HG02759 (cell line): ENCODE results near the gene DCBLD2.
"Not testable (repeated sequence)": the region's sequence is repeated elsewhere in the genome, so short reads cannot be mapped to it uniquely, and the experiment has no call there.

ENCODE experiments used
- ATAC-seq: cut with Tn5 transposase; IDR thresholded peaks from one replicate; pipeline ENCODE4 v1.9.1; 2021; ENCODE audit warnings: mild to moderate bottlenecking, moderate library complexity; ENCODE audit not compliant: unreplicated experiment

DCBLD2 gene

DNA sequence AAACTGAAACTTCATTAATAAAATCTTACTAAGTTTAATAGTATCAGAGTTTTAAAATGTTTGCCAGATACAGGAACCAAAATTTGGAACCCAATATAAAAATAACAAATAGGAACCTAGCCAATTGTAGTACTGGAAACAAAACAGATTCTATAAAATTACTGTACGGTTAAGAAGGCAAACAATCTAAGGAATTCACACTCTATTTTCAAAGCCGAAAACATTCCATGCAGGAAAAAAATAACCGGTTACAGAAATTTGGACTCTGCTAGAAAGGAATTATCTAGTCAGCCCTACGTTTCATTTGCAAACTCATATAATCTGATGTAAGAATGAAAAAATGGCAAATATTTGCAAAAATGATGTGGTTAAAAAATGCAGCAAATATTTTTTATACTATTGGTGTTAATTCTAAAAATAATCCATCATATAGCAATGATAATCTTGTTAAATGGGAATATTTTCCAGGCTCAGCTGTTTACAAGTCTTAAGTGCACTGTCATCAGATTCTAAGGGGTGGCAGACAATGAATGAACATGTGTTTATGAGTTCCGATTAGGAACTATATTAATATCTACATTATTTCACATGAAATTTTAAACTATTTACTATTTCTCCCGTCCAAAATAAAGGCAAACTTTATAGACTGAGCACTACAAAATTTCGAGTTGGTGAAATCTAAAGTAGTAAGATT lies 58.1 kb downstream of the DCBLD2 start:
- no peak for ATAC-seq

DNA sequence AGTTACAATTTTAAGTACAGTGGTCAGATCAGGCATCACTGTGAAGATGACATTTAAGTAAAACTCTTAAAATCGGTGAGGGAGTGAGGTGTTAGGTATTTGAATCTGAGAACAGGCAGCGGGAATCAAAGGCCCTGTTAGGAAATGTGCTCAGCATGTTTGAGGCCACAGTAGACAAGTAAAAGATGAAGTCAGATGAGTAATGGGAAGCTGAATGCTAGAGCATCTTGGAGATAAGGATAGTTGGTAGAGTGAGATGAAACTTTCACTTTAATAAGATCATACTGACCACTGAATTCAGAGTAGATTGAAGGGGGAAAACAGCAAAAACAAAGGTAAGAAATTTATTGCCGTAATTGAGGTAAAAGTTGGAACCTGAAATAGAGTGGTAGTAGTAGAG lies 61.6 kb downstream of the DCBLD2 start:
- ATAC-seq = no peak

DNA sequence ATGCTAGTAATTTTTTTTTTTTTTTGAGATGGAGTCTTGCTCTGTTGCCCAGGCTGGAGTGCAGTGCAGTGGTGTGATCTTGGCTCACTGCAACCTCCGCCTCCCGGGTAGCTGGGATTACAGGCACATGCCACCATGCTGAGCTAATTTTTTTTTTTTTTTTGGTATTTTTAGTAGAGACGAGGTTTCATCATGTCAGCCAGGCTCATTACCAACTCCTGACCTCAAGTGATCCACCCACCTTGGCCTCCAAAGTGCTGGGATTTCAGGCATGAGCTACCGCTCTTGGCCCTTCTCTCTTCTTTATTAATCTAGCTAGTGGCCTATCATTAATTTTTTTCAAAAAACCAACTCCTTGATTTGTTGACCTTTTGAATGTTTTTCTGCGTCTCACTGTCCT lies 70.4 kb downstream of the DCBLD2 start:
- ATAC-seq = not testable (repeated sequence)

DNA sequence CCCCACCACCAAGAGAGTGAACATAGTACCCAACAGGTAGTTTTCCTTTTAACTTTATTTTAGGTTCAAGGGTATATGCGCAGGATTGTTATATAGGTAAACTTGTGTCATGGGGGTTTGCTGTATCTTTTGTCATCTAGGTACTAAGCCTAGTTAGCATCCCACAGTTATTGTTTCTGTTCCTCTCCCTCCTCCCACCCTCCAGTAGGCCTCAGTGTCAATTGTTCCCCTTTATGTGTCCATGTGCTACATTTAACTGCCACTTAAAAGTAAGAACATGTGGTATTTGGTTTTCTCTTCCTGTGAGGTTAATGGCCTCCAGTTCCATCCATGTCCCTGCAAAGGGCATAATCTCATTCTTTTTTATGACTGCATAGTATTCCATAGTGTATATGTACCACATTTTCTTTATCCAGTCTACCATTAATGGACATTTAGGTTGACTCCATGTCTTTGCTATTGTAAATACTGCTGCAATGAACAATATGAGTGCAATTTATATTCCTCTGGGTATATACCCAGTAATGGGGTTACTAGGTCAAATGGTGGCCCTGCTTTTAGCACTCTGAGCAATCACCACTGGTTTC lies 72.2 kb downstream of the DCBLD2 start:
- ATAC-seq = no peak

GRCh38 chr3:98827221-98827920 lies 74.1 kb downstream of the DCBLD2 start:
- ATAC-seq = no peak

DNA sequence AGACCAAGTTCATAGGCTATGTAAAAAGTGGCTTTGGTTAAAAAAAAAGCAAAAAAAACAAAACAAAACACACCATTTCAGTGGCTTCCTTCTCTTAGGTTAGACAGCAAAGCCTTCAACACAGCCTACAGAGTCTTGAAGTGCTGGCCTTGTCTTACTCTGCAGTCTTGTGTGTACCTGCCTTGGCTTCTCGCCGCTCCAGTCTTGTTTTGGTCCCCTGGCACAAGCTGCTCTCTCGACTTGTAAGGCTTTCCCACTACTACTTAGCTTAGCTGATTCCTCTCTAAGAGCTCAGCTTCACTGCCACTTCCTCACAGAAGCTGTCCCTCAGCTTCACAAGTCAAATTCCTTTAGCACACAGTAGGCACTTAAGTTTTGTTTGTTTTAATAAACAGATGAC lies 75.4 kb downstream of the DCBLD2 start:
- ATAC-seq = no peak

- ATAC-seq = no peak
These were observed 77.2 kb downstream of the DCBLD2 start for GRCh38 chr3:98824256-98824655.

- no peak for ATAC-seq
These were observed 77.7 kb downstream of the DCBLD2 start for GRCh38 chr3:98823791-98824190.

DNA sequence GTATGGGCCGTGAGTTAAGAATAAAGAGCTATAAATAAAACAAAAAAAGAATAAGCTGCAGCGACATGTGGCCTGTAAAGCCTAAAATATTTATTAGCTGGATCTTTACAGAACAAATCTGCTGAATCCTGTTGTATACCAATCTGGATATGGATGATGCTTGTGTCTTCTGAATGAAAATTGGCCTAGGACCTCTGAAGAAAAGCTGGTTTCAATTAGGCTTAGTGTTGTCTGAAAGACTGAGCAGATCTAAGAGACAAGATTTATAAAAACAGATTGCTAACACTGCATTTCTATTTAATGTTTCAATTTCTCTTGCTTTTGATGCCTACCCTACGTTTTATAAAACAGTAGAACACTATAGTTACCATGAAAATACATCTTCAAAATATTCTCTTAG lies 80.4 kb downstream of the DCBLD2 start:
- ATAC-seq = no peak

DNA sequence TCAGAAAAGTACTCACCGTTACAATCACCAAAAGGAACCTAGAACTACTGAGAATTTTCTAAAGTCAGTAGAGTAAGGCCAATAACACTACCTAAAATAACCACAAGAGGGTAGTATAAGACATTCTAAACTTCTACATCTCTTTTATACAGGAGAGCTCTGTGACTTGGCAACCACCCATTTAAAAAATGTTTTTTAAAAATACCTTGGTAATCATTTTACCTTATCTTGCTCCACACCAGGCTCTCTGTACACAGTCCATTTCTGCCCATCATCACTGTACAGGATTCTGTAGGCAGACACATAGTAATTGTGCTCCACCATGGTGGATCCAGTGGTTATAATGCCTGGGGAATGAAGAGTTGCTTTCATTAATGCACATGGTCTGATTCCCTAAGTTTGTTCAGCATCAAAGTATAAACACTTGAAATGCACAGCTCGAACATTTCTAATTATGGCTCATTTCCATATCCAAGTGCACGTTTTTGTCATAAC lies 83.9 kb downstream of the DCBLD2 start:
- peak; percentile 82 for ATAC-seq

DNA sequence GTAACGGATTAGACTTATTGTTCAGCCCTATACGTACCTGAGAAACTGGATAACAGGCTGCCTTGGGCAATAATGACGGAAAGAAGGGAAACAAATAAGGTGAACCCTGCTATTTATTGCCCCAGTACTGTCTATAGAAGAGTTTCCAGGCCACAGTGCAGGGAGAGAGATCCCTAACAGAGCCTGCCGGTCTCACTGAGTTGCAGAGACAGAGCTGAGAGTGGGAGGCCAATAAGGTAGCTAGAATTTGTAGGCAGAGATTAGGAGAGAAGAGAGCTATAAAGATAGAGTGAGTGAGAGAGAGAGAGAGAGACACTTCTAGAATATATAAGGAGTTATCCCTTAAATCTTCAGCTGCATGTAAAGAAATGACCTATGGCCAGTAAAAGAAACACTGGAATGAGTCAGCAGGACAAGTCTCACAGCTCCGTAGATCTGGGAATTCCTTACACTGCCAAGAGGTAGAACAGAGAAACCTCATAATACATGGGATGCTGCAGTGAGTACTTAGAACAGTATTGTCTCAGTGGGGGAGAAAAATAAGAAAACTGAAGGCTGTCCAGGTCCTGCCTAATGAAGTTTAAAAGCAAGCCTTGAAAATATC lies 86.6 kb downstream of the DCBLD2 start:
- ATAC-seq = no peak

GRCh38 chr3:98812851-98813374 lies 88.6 kb downstream of the DCBLD2 start:
- peak; percentile 50 for ATAC-seq

DNA sequence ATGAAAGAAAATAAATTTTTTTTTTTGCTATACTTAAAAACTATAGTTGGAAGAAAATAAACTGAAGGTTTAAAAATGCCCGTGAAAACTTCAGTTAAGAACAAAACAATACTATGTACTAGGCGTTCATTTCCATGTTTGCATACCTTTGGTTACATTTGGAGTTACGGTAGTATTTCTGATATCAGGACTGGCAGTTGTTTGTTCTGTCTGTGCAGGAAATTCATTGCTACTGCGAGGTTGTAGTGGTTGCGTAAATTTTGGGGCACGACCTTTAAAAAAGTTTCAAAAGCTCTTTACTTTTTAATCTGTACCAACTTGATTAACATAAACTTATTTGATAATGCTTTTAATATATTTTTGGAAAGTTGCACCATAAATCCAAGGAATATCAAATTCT lies 90.4 kb downstream of the DCBLD2 start:
- no peak for ATAC-seq

DNA sequence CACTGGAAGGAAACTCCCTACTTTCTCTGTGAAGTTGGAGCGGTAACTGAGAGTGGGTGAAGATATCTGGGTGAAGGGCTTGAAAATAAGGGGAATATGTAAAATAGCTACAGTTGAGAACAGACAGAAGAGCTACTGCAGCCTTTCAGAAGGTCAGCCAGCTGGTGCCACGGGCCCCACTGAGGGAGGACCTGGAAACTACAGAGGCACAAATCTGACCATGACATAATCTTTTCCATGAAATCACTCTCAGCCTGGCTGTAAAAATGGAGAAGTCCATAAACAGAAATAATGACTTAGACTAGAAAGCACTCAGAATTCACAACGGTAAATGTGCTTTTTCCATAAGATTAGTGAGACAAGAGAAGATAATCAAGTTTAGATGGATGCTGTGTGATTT lies 91.9 kb downstream of the DCBLD2 start:
- no peak for ATAC-seq

GRCh38 chr3:98808071-98808470 lies 93.4 kb downstream of the DCBLD2 start:
- no peak for ATAC-seq

- ATAC-seq = no peak
These were observed 93.9 kb downstream of the DCBLD2 start for GRCh38 chr3:98807561-98807960.

- ATAC-seq = no peak
These were observed 94.5 kb downstream of the DCBLD2 start for GRCh38 chr3:98807011-98807410.

DNA sequence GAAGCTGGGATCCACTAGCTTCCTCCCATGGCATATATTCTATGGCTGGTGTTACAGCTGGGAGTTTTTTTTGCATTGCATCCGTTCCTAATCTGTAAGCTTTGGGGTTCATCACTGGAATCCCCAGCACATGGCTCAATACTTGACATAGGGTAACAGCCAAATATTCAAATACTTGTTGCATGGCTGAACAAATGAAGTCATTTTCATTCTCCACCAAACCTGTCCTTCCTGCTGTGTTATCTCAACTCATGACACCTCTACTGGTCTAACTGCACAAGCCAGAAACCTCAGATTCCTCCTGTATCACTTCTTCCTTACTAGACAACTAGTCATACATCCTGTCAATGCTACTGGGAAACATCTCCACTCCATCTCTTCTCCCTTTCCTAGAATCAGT lies 95.0 kb downstream of the DCBLD2 start:
- no peak for ATAC-seq

- no peak for ATAC-seq
These were observed 95.9 kb downstream of the DCBLD2 start for GRCh38 chr3:98805571-98805970.

GRCh38 chr3:98801043-98801747 lies 100.3 kb downstream of the DCBLD2 start:
- ATAC-seq = no peak

GRCh38 chr3:98800401-98800800 lies 101.1 kb downstream of the DCBLD2 start:
- no peak for ATAC-seq
